K562 (cell line): ENCODE measurements around the gene COX7B. TPM values are rescaled to one million over a fixed set of nuclear protein-coding genes. Genes with fewer than 3 reads are reported as not detected.

Experiments
- ATAC-seq: fragments of 200-7000 bp; cut with Tn5 transposase; 3 replicates; pipeline ENCODE4 v1.9.1; 2020; ENCODE audit warnings: moderate library complexity
- BruUV-seq: library from RNA; stranded (reverse); fragments of 400-500 nt; replicated peaks from 2 replicates; lab custom pipeline; 2021; lab: Mats Ljungman, UMichigan
- CTCF ChIA-PET: fragments of 300-600 bp; formaldehyde crosslinking; extraction: SDS; loops from one replicate; lab custom pipeline; 2021; ENCODE audit warnings: low intra/inter-chr PET ratio; lab: Yijun Ruan, JAX
- POLR2A ChIA-PET: fragments of 300-600, 350-650 bp; sonication (Branson Sonifier 250); formaldehyde crosslinking; extraction: SDS; loops from one replicate; lab custom pipeline; 2021; ENCODE audit warnings: antibody characterized with exemption, inconsistent platforms; lab: Yijun Ruan, JAX
- DNase-seq, 4 experiments: peaks; one replicate each; pipeline versions ENCODE4 v3.0.0 to v3.0.0-alpha.2; 2011 to 2018; ENCODE audit warnings: low spot score in 3 of 4, mixed read lengths in 3 of 4; ENCODE audit errors: extremely low read depth in 1 of 4
- FAIRE-seq: peaks from 2 replicates; lab custom pipeline; 2011; peaks lifted over from hg19 to GRCh38; lab: Jason Lieb, UNC
- H2AFZ ChIP-seq: 2 replicates; pipeline ENCODE4 v1.6.0; 2011; ENCODE audit warnings: low read depth, low read length, control low read depth, inconsistent platforms
- H3K27ac ChIP-seq: fragments of 200-600 bp; 3 replicates; pipeline ENCODE4 v1.8.0; 2011; ENCODE audit warnings: low read depth, mild to moderate bottlenecking, control low read depth, inconsistent platforms, low read length, moderate library complexity, mixed read lengths; ENCODE audit errors: extremely low read depth
- H3K27me3 ChIP-seq, 2 experiments: fragments of 300-600 bp in 1 of 2; 2 replicates in 1 of 2; 3 replicates in 1 of 2; pipeline versions ENCODE4 v1.6.0 to v1.8.0; 2011; ENCODE audit warnings: inconsistent platforms in 2 of 2, low read length in 2 of 2, mild to moderate bottlenecking in 1 of 2, mixed read lengths in 1 of 2, moderate library complexity in 1 of 2; ENCODE audit not compliant: control insufficient read depth in 2 of 2, insufficient read depth in 2 of 2
- H3K36me3 ChIP-seq: fragments of 300-600 bp; 3 replicates; pipeline ENCODE4 v1.8.0; 2011; ENCODE audit warnings: mild to moderate bottlenecking, low read length, inconsistent platforms; ENCODE audit not compliant: control insufficient read depth, insufficient read depth
- H3K4me1 ChIP-seq, 2 experiments: fragments of 200-600 bp in 1 of 2; replicated peaks in 1 of 2; 2 replicates in 1 of 2; 3 replicates in 1 of 2; pipeline versions ENCODE4 v1.5.1 to v1.8.0; 2011; ENCODE audit warnings: inconsistent platforms in 2 of 2, low read length in 2 of 2, mild to moderate bottlenecking in 1 of 2, mixed read lengths in 1 of 2, moderate library complexity in 1 of 2; ENCODE audit not compliant: control insufficient read depth in 2 of 2, insufficient read depth in 2 of 2
- H3K4me2 ChIP-seq: 2 replicates; pipeline ENCODE4 v1.6.1; 2011; ENCODE audit warnings: low read length, control low read depth, inconsistent platforms, mixed read lengths; ENCODE audit not compliant: insufficient read depth
- H3K4me3 ChIP-seq: fragments of 200-600 bp; sonication (generic), shearing (Covaris generic); 2 replicates; pipeline ENCODE4 v1.5.1; 2016; ENCODE audit warnings: control low read depth, inconsistent platforms
- H3K79me2 ChIP-seq: fragments of 200-600 bp; 3 replicates; pipeline ENCODE4 v1.8.0; 2011; ENCODE audit warnings: low read length, inconsistent platforms; ENCODE audit not compliant: control insufficient read depth, insufficient read depth
- H3K9ac ChIP-seq, 2 experiments: 2 replicates each; pipeline versions ENCODE4 v1.6.0 to v1.6.1; 2011; ENCODE audit warnings: low read depth in 2 of 2, low read length in 2 of 2, control low read depth in 1 of 2, inconsistent platforms in 1 of 2, mild to moderate bottlenecking in 1 of 2, mixed read lengths in 1 of 2; ENCODE audit not compliant: insufficient read depth in 1 of 2
- H3K9me1 ChIP-seq: one replicate; pipeline ENCODE4 v1.6.0; 2011; ENCODE audit warnings: inconsistent platforms, mild to moderate bottlenecking, low read length, moderate library complexity; ENCODE audit not compliant: control insufficient read depth, insufficient read depth
- H3K9me3 ChIP-seq: replicated peaks from 2 replicates; pipeline ENCODE4 v1.5.1; 2011; ENCODE audit warnings: low read depth, low read length, inconsistent platforms; ENCODE audit not compliant: control insufficient read depth, insufficient read depth
- H4K20me1 ChIP-seq: replicated peaks from 2 replicates; pipeline ENCODE4 v1.6.1; 2011; ENCODE audit warnings: low read length, inconsistent platforms, mixed read lengths; ENCODE audit not compliant: control insufficient read depth, insufficient read depth
- EGR1 ChIP-seq: fragments of 450-650 bp; conservative IDR thresholded peaks from 2 replicates; pipeline ENCODE4 v1.6.1; 2017; ENCODE audit warnings: mild to moderate bottlenecking
- IRF2 ChIP-seq: sonication (generic); formaldehyde crosslinking; IDR thresholded peaks from 2 replicates; pipeline ENCODE4 v1.8.1; 2022; ENCODE audit warnings: mild to moderate bottlenecking, missing genetic modification reagents
- KLF13 ChIP-seq: fragments of 450-650 bp; IDR thresholded peaks from 2 replicates; pipeline ENCODE4 v1.6.1; 2016; ENCODE audit warnings: missing genetic modification characterization, low read depth, mild to moderate bottlenecking, missing compliant biosample characterization, moderate library complexity, borderline replicate concordance
- MEIS2 ChIP-seq: fragments of 450-650 bp; IDR thresholded peaks from 2 replicates; pipeline ENCODE4 v1.6.1; 2014; ENCODE audit warnings: mild to moderate bottlenecking; ENCODE audit not compliant: partially characterized antibody
- WGBS: fragments of 100-300 bp; shearing (Covaris generic); methylation state at CpG from one replicate; pipeline ENCODE4 v1.1.6; 2016; ENCODE audit warnings: low coverage, mixed read lengths; ENCODE audit not compliant: insufficient coverage; ENCODE audit errors: missing lambda C conversion rate; 5-methylcytosine and 5-hydroxymethylcytosine counted together
- in situ Hi-C: fragments of 300-500 bp; cut with MboI; formaldehyde crosslinking; loops from 4 replicates; pipeline ENCODE4 v1.15.0; 2018; ENCODE audit warnings: inconsistent platforms, mixed read lengths
- intact Hi-C: fragments of 100-400 bp; cut with micrococcal nuclease; formaldehyde crosslinking; loops from 2 replicates; pipeline ENCODE4 v1.14.2; 2022
- polyA plus RNA-seq, 8 experiments: library from polyadenylated mRNA; depleted of rRNA in 4 of 8; stranded (reverse) in 5 of 8; unstranded in 3 of 8; fragments of >200 nt; fragmentation: Nextera tagmentation in 2 of 8; fragmentation: Illumina TruSeq in 1 of 8; extraction: Ambion mirVana in 2 of 8; extraction: Trizol in 1 of 8; gene quantifications; 2 replicates each; pipeline versions ENCODE4 v1.2.1 to v1.2.3, GENCODE V29; 2011 to 2014; ENCODE audit warnings: inconsistent platforms in 1 of 8, missing spikeins in 1 of 8
- total RNA-seq, 7 experiments: library from RNA; depleted of rRNA in 6 of 7; stranded (reverse); fragments of >200 nt in 6 of 7; fragmentation: Illumina TruSeq in 2 of 7; extraction: Trizol in 2 of 7; gene quantifications; 2 replicates each; pipeline versions ENCODE4 v1.2.1 to v1.2.3, GENCODE V29; 2011 to 2021; ENCODE audit warnings: low replicate concordance in 1 of 7
- TF ChIP-seq, protein P1 (sequence below): sonication (generic); IDR thresholded peaks from 2 replicates; pipeline ENCODE4 v1.6.1; 2016

COX7B gene
- total and polyA plus RNA-seq, 9 of the 15 experiments (the other 6 are each of a cell fraction or from before 2014, with no cell fraction given): 549 to 2,891 (median 1,307) TPM

DNA sequence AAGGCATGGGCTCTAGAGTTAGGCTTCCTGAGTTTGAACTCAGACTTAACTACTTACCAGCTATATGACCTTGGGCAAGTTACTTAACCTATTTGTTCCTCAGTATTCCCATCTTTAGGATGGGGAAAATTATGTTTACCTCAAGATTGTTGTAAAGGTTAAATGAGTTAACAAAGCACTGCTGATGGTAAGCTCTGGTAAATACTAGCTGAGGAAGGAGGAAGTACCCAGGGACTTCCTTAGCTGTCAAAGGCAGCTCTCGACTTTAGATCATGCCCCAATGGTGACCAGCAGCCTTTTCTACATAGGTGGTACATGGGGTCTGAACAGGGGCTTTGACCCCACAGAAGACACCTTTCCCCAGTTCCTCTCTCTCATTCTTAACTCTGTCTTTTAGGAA is 31.3 kb downstream of the COX7B start:
- no peak overlapping the region for H3K9ac ChIP-seq
- FAIRE-seq (no peak), ATAC-seq (peak; percentile 52), DNase-seq (no peak)
- CTCF ChIA-PET: no interaction called here
- no peak overlapping the region for H2AFZ ChIP-seq
- BruUV-seq: no TSS peak
- H4K20me1 ChIP-seq: no peaks in the 10 kb centered on the region
- no peaks in the 10 kb centered on the region for H3K9me1 ChIP-seq
- H3K9me3 ChIP-seq: no peaks in the 10 kb centered on the region
- intact Hi-C loops: no loop called here
- TF ChIP-seq, protein P1, sequence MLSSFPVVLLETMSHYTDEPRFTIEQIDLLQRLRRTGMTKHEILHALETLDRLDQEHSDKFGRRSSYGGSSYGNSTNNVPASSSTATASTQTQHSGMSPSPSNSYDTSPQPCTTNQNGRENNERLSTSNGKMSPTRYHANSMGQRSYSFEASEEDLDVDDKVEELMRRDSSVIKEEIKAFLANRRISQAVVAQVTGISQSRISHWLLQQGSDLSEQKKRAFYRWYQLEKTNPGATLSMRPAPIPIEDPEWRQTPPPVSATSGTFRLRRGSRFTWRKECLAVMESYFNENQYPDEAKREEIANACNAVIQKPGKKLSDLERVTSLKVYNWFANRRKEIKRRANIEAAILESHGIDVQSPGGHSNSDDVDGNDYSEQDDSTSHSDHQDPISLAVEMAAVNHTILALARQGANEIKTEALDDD: peak; percentile 64; the same call in 1 of the 2 replicates
- TF ChIP-seq KLF13: no peak
- no peak for TF ChIP-seq EGR1
- in situ Hi-C loops: no loop called here
- H3K27me3 ChIP-seq: no peaks in the 10 kb centered on the region
- H3K4me2 ChIP-seq: no peak overlapping the region
- 27% methylated on average over 1 of the region's 1 CpG for WGBS
- no peaks in the 10 kb centered on the region; a peak in 2 of 5 replicates for H3K4me1 ChIP-seq
- POLR2A ChIA-PET: interaction anchor here (1.5 kb wide), 1 partner anchor 9 kb away, joined by 4 read pairs; no protein-coding TSS in a partner anchor
- peaks cover 75% of the 10 kb centered on the region for H3K79me2 ChIP-seq
- H3K36me3 ChIP-seq: peaks cover 3% of the 10 kb centered on the region; the same call in 2 of the 3 replicates
- H3K4me3 ChIP-seq: no peak overlapping the region
- peak overlapping the region; percentile 51; the same call in 1 of the 3 replicates for H3K27ac ChIP-seq

DNA sequence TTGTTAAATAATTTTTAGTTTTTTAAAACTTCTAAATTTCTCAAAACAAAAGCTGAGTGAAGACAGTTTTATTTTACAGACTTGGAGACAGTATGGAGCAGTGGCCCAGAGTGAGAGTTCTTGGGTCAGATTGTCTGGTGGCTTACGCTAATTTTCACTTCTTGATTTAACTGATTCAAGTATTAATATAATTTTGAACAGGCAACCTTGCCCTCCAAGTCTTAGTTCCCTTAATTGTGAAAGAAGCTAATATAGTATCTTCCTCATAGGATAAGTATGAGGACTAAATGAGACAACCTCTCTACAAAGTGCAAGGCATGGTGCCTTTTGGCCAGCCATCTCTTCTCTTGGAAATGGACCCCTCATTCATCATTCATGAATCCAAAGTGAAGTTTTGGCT is 36.6 kb downstream of the COX7B start:
- H3K9ac ChIP-seq: no peak overlapping the region; a peak in 1 of 4 replicates
- no peaks in the 10 kb centered on the region for H4K20me1 ChIP-seq
- 0 out of 3 replicates have a peak overlapping the region, but pooled peaks have one; percentile 40 for H3K27ac ChIP-seq
- intact Hi-C loops: loop anchor here (2.0 kb wide), 1 partner anchor 19 kb away; no protein-coding TSS in a partner anchor
- no peak overlapping the region for H3K4me3 ChIP-seq
- no peak for FAIRE-seq
- H3K4me1 ChIP-seq: peaks cover 0 to 6% of the 10 kb centered on the region in 2 experiments; a peak in 2 of 5 replicates
- DNase-seq: no peak
- H3K27me3 ChIP-seq: no peaks in the 10 kb centered on the region
- no peaks in the 10 kb centered on the region for H3K9me3 ChIP-seq
- 21% methylated on average over 1 of the region's 1 CpG for WGBS
- H2AFZ ChIP-seq: no peak overlapping the region
- peaks cover 3% of the 10 kb centered on the region; the same call in 1 of the 3 replicates for H3K36me3 ChIP-seq
- H3K9me1 ChIP-seq: no peaks in the 10 kb centered on the region
- H3K79me2 ChIP-seq: peaks cover 78% of the 10 kb centered on the region
- in situ Hi-C loops: no loop called here
- ATAC-seq: peak; percentile 31
- ChIA-PET CTCF (no interaction called here), POLR2A (interaction anchor here (1.2 to 1.3 kb wide), 3 partner anchors 16 to 26 kb away, joined by 3 read pairs; no protein-coding TSS in a partner anchor)
- TF ChIP-seq IRF2 (CRISPR knock-in tag) (no peak), MEIS2 (peak; percentile 15)
- BruUV-seq: no TSS peak
- no peak overlapping the region for H3K4me2 ChIP-seq
